ENCODE measurements around the gene GRAP.

GRAP gene

GRCh38 chr17:18997650-18998196 lies 49.0 kb downstream of the GRAP start:
- 0 out of 2 replicates have a peak, but pooled peaks cover 10% of the 10 kb centered on the region for H4K20me1 ChIP-seq (ENCODE audit: insufficient read depth, low read length)
- H3K9me3 ChIP-seq (ENCODE audit: insufficient read depth, low read length, severe bottlenecking) = peaks cover 3% of the 10 kb centered on the region
- H3K27me3 ChIP-seq (ENCODE audit: insufficient read depth, low read length, poor library complexity) = no peaks in the 10 kb centered on the region
- no peak overlapping the region for H2AFZ ChIP-seq (ENCODE audit: low read depth, low read length)
- no peak overlapping the region for H3K27ac ChIP-seq (ENCODE audit: low read length)
- no peak overlapping the region for H3K9ac ChIP-seq (ENCODE audit: low read depth, low read length)
- H3K4me2 ChIP-seq (ENCODE audit: insufficient read depth, low read length) = no peak overlapping the region
- TF ChIP-seq CTCF (IDR thresholded peaks at IDR 0.05; ENCODE audit: borderline replicate concordance, extremely low read depth, low read length, poor library complexity, severe bottlenecking) = no peak
- TF ChIP-seq EZH2 (IDR thresholded peaks at IDR 0.05; ENCODE audit: borderline replicate concordance, low read depth, low read length, severe bottlenecking) = no peak
- H3K36me3 ChIP-seq (ENCODE audit: insufficient read depth, low read length) = no peaks in the 10 kb centered on the region
- no peak for ATAC-seq (ENCODE audit: insufficient read depth, low read depth)
- H3K79me2 ChIP-seq (ENCODE audit: insufficient read depth, low read length) = no peaks in the 10 kb centered on the region
- H3K4me3 ChIP-seq (ENCODE audit: low read depth in 1 of 2, low read length in 2 of 2) = no peak overlapping the region
- no peak for DNase-seq
- H3K4me1 ChIP-seq (ENCODE audit: insufficient read depth, low read length) = no peaks in the 10 kb centered on the region

GRCh38 chr17:18996458-18996857 lies 50.3 kb downstream of the GRAP start:
- no peaks in the 10 kb centered on the region for H3K4me1 ChIP-seq (ENCODE audit: insufficient read depth, low read length)
- no peaks in the 10 kb centered on the region for H3K79me2 ChIP-seq (ENCODE audit: insufficient read depth, low read length)
- H2AFZ ChIP-seq (ENCODE audit: low read depth, low read length) = no peak overlapping the region
- TF ChIP-seq CTCF (IDR thresholded peaks at IDR 0.05; ENCODE audit: borderline replicate concordance, extremely low read depth, low read length, poor library complexity, severe bottlenecking) (no peak), EZH2 (IDR thresholded peaks at IDR 0.05; ENCODE audit: borderline replicate concordance, low read depth, low read length, severe bottlenecking) (no peak)
- H3K9me3 ChIP-seq (ENCODE audit: insufficient read depth, low read length, severe bottlenecking) = peaks cover 3% of the 10 kb centered on the region
- H3K4me2 ChIP-seq (ENCODE audit: insufficient read depth, low read length) = no peak overlapping the region
- no peak overlapping the region for H3K9ac ChIP-seq (ENCODE audit: low read depth, low read length)
- no peak overlapping the region for H3K4me3 ChIP-seq (ENCODE audit: low read depth in 1 of 2, low read length in 2 of 2)
- 0 out of 2 replicates have a peak, but pooled peaks cover 10% of the 10 kb centered on the region for H4K20me1 ChIP-seq (ENCODE audit: insufficient read depth, low read length)
- H3K27me3 ChIP-seq (ENCODE audit: insufficient read depth, low read length, poor library complexity) = no peaks in the 10 kb centered on the region
- DNase-seq (no peak), ATAC-seq (ENCODE audit: insufficient read depth, low read depth) (no peak)
- no peaks in the 10 kb centered on the region for H3K36me3 ChIP-seq (ENCODE audit: insufficient read depth, low read length)
- H3K27ac ChIP-seq (ENCODE audit: low read length) = no peak overlapping the region

- H3K27me3 ChIP-seq (ENCODE audit: insufficient read depth, low read length, poor library complexity) = no peaks in the 10 kb centered on the region
- H3K4me3 ChIP-seq (ENCODE audit: low read depth in 1 of 2, low read length in 2 of 2) = no peak overlapping the region
- no peak overlapping the region for H2AFZ ChIP-seq (ENCODE audit: low read depth, low read length)
- no peaks in the 10 kb centered on the region for H3K79me2 ChIP-seq (ENCODE audit: insufficient read depth, low read length)
- H3K4me2 ChIP-seq (ENCODE audit: insufficient read depth, low read length) = no peak overlapping the region
- TF ChIP-seq CTCF (IDR thresholded peaks at IDR 0.05; ENCODE audit: borderline replicate concordance, extremely low read depth, low read length, poor library complexity, severe bottlenecking) = no peak
- no peak for TF ChIP-seq EZH2 (IDR thresholded peaks at IDR 0.05; ENCODE audit: borderline replicate concordance, low read depth, low read length, severe bottlenecking)
- H3K36me3 ChIP-seq (ENCODE audit: insufficient read depth, low read length) = no peaks in the 10 kb centered on the region
- DNase-seq = no peak
- no peaks in the 10 kb centered on the region for H3K4me1 ChIP-seq (ENCODE audit: insufficient read depth, low read length)
- peaks cover 3% of the 10 kb centered on the region for H3K9me3 ChIP-seq (ENCODE audit: insufficient read depth, low read length, severe bottlenecking)
- peaks cover 10% of the 10 kb centered on the region; the same call in 1 of the 2 replicates for H4K20me1 ChIP-seq (ENCODE audit: insufficient read depth, low read length)
- H3K27ac ChIP-seq (ENCODE audit: low read length) = no peak overlapping the region
- ATAC-seq (ENCODE audit: insufficient read depth, low read depth) = no peak
- H3K9ac ChIP-seq (ENCODE audit: low read depth, low read length) = no peak overlapping the region
Measured at GRCh38 chr17:18995220-18995619, 51.5 kb downstream of the GRAP start.

All from DND-41 (cell line).